HepG2 (cell line): ENCODE results near the gene DUS1L. TPM values are rescaled to one million over a fixed set of nuclear protein-coding genes. Genes with fewer than 3 reads are reported as not detected.
A peak's percentile ranks its signal among the peaks of the same experiment; 100 is the strongest.

ENCODE experiments used
- ARID3A ChIP-seq: IDR thresholded peaks from 2 replicates; pipeline ENCODE4 v1.6.1; 2012; ENCODE audit warnings: low read depth, low read length, improper control_type of control experiment
- ETV5 ChIP-seq: IDR thresholded peaks from 2 replicates; pipeline ENCODE4 v1.6.1; 2018; ENCODE audit warnings: missing biosample characterization, missing genetic modification reagents, inconsistent platforms, borderline replicate concordance
- HNF1B ChIP-seq: sonication (generic); formaldehyde crosslinking; IDR thresholded peaks from 2 replicates; pipeline ENCODE4 v1.5.1; 2020; ENCODE audit warnings: mild to moderate bottlenecking, moderate library complexity, missing genetic modification reagents
- JARID2 ChIP-seq: sonication (generic); formaldehyde crosslinking; IDR thresholded peaks from 2 replicates; pipeline ENCODE4 v1.8.1; 2023; ENCODE audit warnings: missing genetic modification reagents, inconsistent platforms; ENCODE audit not compliant: insufficient replicate concordance
- KLF9 ChIP-seq: IDR thresholded peaks from 2 replicates; pipeline ENCODE4 v1.6.1; 2016; ENCODE audit warnings: low read depth
- MAFF ChIP-seq: IDR thresholded peaks from 2 replicates; pipeline ENCODE4 v1.6.1; 2011; ENCODE audit warnings: low read depth, low read length, improper control_type of control experiment
- MXD3 ChIP-seq: IDR thresholded peaks from 2 replicates; pipeline ENCODE4 v1.6.1; 2016; ENCODE audit warnings: mild to moderate bottlenecking, missing biosample characterization, missing genetic modification reagents
- MXI1 ChIP-seq: IDR thresholded peaks from 3 replicates; pipeline ENCODE4 v1.6.1; 2012; ENCODE audit warnings: low read depth, low read length, inconsistent platforms, borderline replicate concordance
- PHF21A ChIP-seq: sonication (generic); formaldehyde crosslinking; IDR thresholded peaks from 2 replicates; pipeline ENCODE4 v1.5.0; 2020; ENCODE audit warnings: mild to moderate bottlenecking, missing genetic modification reagents
- PHF5A ChIP-seq: IDR thresholded peaks from one replicate; pipeline ENCODE4 v1.6.1; 2018; ENCODE audit warnings: low read depth, missing genetic modification reagents; ENCODE audit not compliant: unreplicated experiment
- RAD51 ChIP-seq: fragments of 450-650 bp; IDR thresholded peaks from 2 replicates; pipeline ENCODE4 v1.6.1; 2016; ENCODE audit warnings: borderline replicate concordance
- SAFB2 ChIP-seq: sonication (generic); formaldehyde crosslinking; IDR thresholded peaks from 2 replicates; pipeline ENCODE4 v1.5.1; 2020; ENCODE audit warnings: missing genetic modification reagents, low read depth, mild to moderate bottlenecking, borderline replicate concordance
- ZBTB44 ChIP-seq: sonication (generic); formaldehyde crosslinking; IDR thresholded peaks from 2 replicates; pipeline ENCODE4 v1.4.0; 2020; ENCODE audit warnings: missing genetic modification reagents
- ZBTB46 ChIP-seq: sonication (generic); formaldehyde crosslinking; IDR thresholded peaks from 2 replicates; pipeline ENCODE4 v1.4.0; 2020; ENCODE audit warnings: mild to moderate bottlenecking, missing genetic modification reagents, borderline replicate concordance
- ZFP36 ChIP-seq: fragments of 150-350 bp; IDR thresholded peaks from 2 replicates; pipeline ENCODE4 v1.6.1; 2018; ENCODE audit warnings: borderline replicate concordance, low read length, low read depth; ENCODE audit not compliant: partially characterized antibody
- ZMYM4 ChIP-seq: sonication (generic); formaldehyde crosslinking; IDR thresholded peaks from 2 replicates; pipeline ENCODE4 v1.8.1; 2023; ENCODE audit warnings: mild to moderate bottlenecking, missing genetic modification reagents
- ZNF180 ChIP-seq: sonication (generic); formaldehyde crosslinking; IDR thresholded peaks from 2 replicates; pipeline ENCODE4 v1.4.0; 2020; ENCODE audit warnings: low read depth, missing genetic modification reagents, borderline replicate concordance
- ZNF33A ChIP-seq: sonication (generic); formaldehyde crosslinking; IDR thresholded peaks from 2 replicates; pipeline ENCODE4 v1.5.1; 2020; ENCODE audit warnings: missing genetic modification reagents, mild to moderate bottlenecking, moderate library complexity, borderline replicate concordance
- ZNF446 ChIP-seq: sonication (generic); formaldehyde crosslinking; IDR thresholded peaks from 2 replicates; pipeline ENCODE4 v1.5.0; 2020; ENCODE audit warnings: mild to moderate bottlenecking, missing genetic modification reagents
- ZNF552 ChIP-seq: sonication (generic); formaldehyde crosslinking; IDR thresholded peaks from 2 replicates; pipeline ENCODE4 v1.9.0; 2022; ENCODE audit warnings: missing genetic modification reagents, mild to moderate bottlenecking, borderline replicate concordance
- ZNF619 ChIP-seq: sonication (generic); formaldehyde crosslinking; IDR thresholded peaks from 2 replicates; pipeline ENCODE4 v1.4.0; 2020; ENCODE audit warnings: mild to moderate bottlenecking, missing genetic modification reagents
- ZNF775 ChIP-seq: sonication (generic); formaldehyde crosslinking; IDR thresholded peaks from 2 replicates; pipeline ENCODE4 v1.4.0; 2020; ENCODE audit warnings: missing genetic modification reagents, mild to moderate bottlenecking, moderate library complexity, borderline replicate concordance
- ZNF776 ChIP-seq: sonication (generic); formaldehyde crosslinking; IDR thresholded peaks from 2 replicates; pipeline ENCODE4 v1.4.0; 2020; ENCODE audit warnings: mild to moderate bottlenecking, missing genetic modification reagents
- ZNF850 ChIP-seq: sonication (generic); formaldehyde crosslinking; conservative IDR thresholded peaks from 2 replicates; pipeline ENCODE4 v1.9.0; 2021; ENCODE audit warnings: mild to moderate bottlenecking, missing genetic modification reagents
- polyA plus RNA-seq, 8 experiments: library from polyadenylated mRNA; depleted of rRNA in 3 of 8; stranded (reverse) in 7 of 8; unstranded in 1 of 8; fragments of >200 nt; fragmentation: Illumina TruSeq in 4 of 8; extraction: Trizol in 4 of 8; gene quantifications; 2 replicates each; pipeline versions ENCODE4 v1.2.1 to v1.2.3, GENCODE V29; 2011 to 2016; ENCODE audit warnings: low read depth in 4 of 8, missing spikeins in 1 of 8, mixed read lengths in 1 of 8; ENCODE audit not compliant: insufficient read depth in 1 of 8
- total RNA-seq, 5 experiments: library from RNA; depleted of rRNA; stranded (reverse); fragments of >200 nt; fragmentation: Illumina TruSeq; extraction: Trizol; gene quantifications; 2 replicates each; pipeline ENCODE4 v1.2.3, GENCODE V29; 2016; ENCODE audit warnings: low read depth in 1 of 5

DUS1L gene
- total and polyA plus RNA-seq, 2 of the 13 experiments (the other 11 are each of a cell fraction or from before 2014, with no cell fraction given) = 81.0 to 109 TPM

GRCh38 chr17:82039695-82040299 lies 25.8 kb downstream of the DUS1L start (continued):
- TF ChIP-seq MXD3 (CRISPR knock-in tag) (no peak), ZNF775 (CRISPR knock-in tag) (no peak), ZBTB44 (no peak), ETV5 (CRISPR knock-in tag) (peak; percentile 40; the same call in 1 of the 2 replicates), ZMYM4 (CRISPR knock-in tag) (no peak), ZFP36 (no peak), ZNF180 (CRISPR knock-in tag) (no peak), SAFB2 (CRISPR knock-in tag) (no peak), PHF5A (CRISPR knock-in tag) (peak; percentile 52), PHF21A (CRISPR knock-in tag) (no peak), ZNF776 (CRISPR knock-in tag) (no peak), JARID2 (no peak), ARID3A (no peak), ZNF619 (CRISPR knock-in tag) (peak; percentile 71; the same call in 1 of the 2 replicates), KLF9 (no peak), ZBTB46 (CRISPR knock-in tag) (no peak), ZNF850 (CRISPR knock-in tag) (no peak), ZNF446 (CRISPR knock-in tag) (no peak), ZNF33A (CRISPR knock-in tag) (no peak), RAD51 (no peak), HNF1B (CRISPR knock-in tag) (no peak), MAFF (no peak), MXI1 (no peak; the same call in 2 of the 3 replicates), ZNF552 (no peak)
